Body of pancreas (tissue), 4 donors: ENCODE data around the gene FOXF1. TPM values are rescaled to one million over a fixed set of nuclear protein-coding genes. Genes with fewer than 3 reads are reported as not detected.

Experiments used
- ATAC-seq: fragments of 150-250 bp; one replicate; pipeline ENCODE4 v1.9.1; 2016
- DNase-seq, 4 donors: peaks; one replicate each; pipeline ENCODE4 v3.0.0-alpha.2; 2019
- H3K27ac ChIP-seq, 4 donors: fragments of 200-600 bp; sonication (generic); 1 replicate in 3 of 4; 2 replicates in 1 of 4; pipeline versions ENCODE4 v1.5.1 to v1.6.1; 2016 to 2019; ENCODE audit warnings: mild to moderate bottlenecking in 1 of 4, mixed read lengths in 1 of 4, moderate library complexity in 1 of 4
- H3K27me3 ChIP-seq, 2 donors: fragments of 200-600 bp; sonication (generic); one replicate each; pipeline ENCODE4 v1.6.0; 2016; ENCODE audit warnings: mild to moderate bottlenecking in 1 of 2
- H3K36me3 ChIP-seq, 2 donors: fragments of 200-600 bp; sonication (generic); replicated peaks in 1 of 2; 2 replicates each; pipeline ENCODE4 v1.5.1; 2016; ENCODE audit warnings: low read depth in 2 of 2; ENCODE audit not compliant: insufficient read depth in 1 of 2
- H3K4me1 ChIP-seq: fragments of 200-600 bp; sonication (generic); one replicate; pipeline ENCODE4 v1.6.0; 2016
- H3K4me3 ChIP-seq, 2 donors: fragments of 200-600 bp; sonication (generic); 1 replicate in 1 of 2; 2 replicates in 1 of 2; pipeline ENCODE4 v1.5.1; 2016 to 2019
- H3K9me3 ChIP-seq, 3 donors: fragments of 200-600 bp; sonication (generic); 1 replicate in 2 of 3; 2 replicates in 1 of 3; pipeline ENCODE4 v1.5.1; 2016
- CTCF ChIP-seq, 7 experiments: fragments of 450-650 bp in 4 of 7; fragments of 200-600 bp in 3 of 7; sonication (generic) in 3 of 7; IDR thresholded peaks; one replicate each; pipeline ENCODE4 v1.5.1; 2016 to 2019; ENCODE audit warnings: antibody characterized with exemption in 7 of 7
- POLR2A ChIP-seq, 3 donors: fragments of 450-650 bp; IDR thresholded peaks; one replicate each; pipeline ENCODE4 v1.6.1; 2016; ENCODE audit warnings: antibody characterized with exemption in 3 of 3, mild to moderate bottlenecking in 2 of 3
- WGBS, 2 donors: methylation state at CpG; one replicate each; pipeline ENCODE4 v1.1.5; 2017; 5-methylcytosine and 5-hydroxymethylcytosine counted together
- intact Hi-C: fragments of 100-400 bp; cut with DNase I; formaldehyde crosslinking; loops from one replicate; pipeline ENCODE4 v1.15.1; 2023
- total RNA-seq, 2 donors: library from RNA; depleted of rRNA; stranded (reverse); fragments of >200 nt; gene quantifications; one replicate each; pipeline ENCODE4 v1.1.0, GENCODE V29; 2016

FOXF1 gene
- total RNA-seq, 2 donors from 2014 or later: 0.52 to 7.3 TPM

- no peaks in the 10 kb centered on the region for H3K27me3 ChIP-seq
- H3K9me3 ChIP-seq: no peaks in the 10 kb centered on the region
- intact Hi-C loops: no loop called here
- TF ChIP-seq CTCF (IDR thresholded peaks at IDR 0.05): no peak
- no peak for TF ChIP-seq POLR2A (IDR thresholded peaks at IDR 0.05)
- H3K4me3 ChIP-seq: no peak overlapping the region
- no peak overlapping the region for H3K27ac ChIP-seq
- ATAC-seq (no peak), DNase-seq (no peak)
- H3K36me3 ChIP-seq: peaks cover 14 to 24% of the 10 kb centered on the region in 2 donors
- H3K4me1 ChIP-seq: no peaks in the 10 kb centered on the region
- 94 to 100% methylated on average over 4 of the region's 4 CpGs for WGBS, 2 donors
Observed at GRCh38 chr16:86537486-86537885, 27.2 kb downstream of the FOXF1 start.

DNA sequence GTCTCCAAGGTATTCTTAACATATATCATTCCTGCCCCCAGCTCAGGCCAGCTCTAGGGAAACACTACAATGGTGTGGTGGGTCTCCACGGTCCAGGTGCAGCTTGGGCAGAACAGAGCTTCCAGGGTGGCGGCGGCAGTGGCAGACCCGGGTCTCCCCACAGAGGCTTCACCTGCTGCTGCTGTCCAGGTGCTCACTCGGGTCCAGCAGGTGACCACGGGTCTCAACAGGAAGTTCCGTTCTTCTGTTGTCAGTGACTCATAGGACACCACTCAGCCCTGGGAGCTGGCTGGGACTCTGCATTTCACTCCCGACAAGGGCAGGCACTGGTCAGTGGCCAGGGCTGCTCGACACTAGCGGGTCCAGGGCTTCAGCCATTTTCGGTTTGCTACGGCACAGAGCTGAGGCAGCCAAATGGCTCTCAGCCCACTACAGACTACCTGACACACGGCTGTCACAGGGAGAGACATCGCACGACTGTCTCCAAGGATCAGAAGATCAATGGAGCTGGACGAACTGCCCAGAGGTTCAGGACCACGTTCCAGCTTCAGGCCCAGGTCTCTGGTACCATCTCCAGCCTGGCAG, 28.0 kb downstream of the FOXF1 start:
- Histone ChIP-seq H3K36me3 (peaks cover 14 to 24% of the 10 kb centered on the region in 2 donors), H3K27me3 (no peaks in the 10 kb centered on the region), H3K4me3 (no peak overlapping the region), H3K4me1 (no peaks in the 10 kb centered on the region), H3K9me3 (no peaks in the 10 kb centered on the region), H3K27ac (no peak overlapping the region)
- WGBS, 2 donors: 90% methylated on average over 17 of the region's 17 CpGs; no CpG with 5 or more reads in 1 of the 2 donors
- TF ChIP-seq POLR2A (IDR thresholded peaks at IDR 0.05): no peak
- no peak for TF ChIP-seq CTCF (IDR thresholded peaks at IDR 0.05)
- ATAC-seq: no peak
- intact Hi-C loops: no loop called here
- no peak for DNase-seq

DNA sequence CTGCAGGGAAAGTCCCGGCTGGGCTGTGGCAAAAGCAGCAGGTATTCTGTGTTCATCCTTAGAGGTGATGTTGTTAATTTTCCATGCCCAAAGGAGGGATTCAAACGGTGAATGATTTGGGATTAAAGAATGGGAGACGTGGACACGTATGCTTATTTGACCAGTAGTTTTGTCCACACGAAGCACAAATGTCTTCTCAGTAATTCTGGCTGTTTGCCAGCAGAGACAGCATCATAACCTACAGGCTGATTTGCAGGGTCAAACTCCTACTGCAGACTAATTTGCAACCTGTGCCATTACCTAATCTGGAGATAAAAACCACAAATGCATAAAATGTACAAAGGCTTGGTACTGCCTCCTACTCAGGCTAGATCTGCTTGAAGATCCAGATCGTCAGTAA, 30.6 kb downstream of the FOXF1 start:
- 84 to 85% methylated on average over 6 of the region's 6 CpGs for WGBS, 2 donors
- H3K36me3 ChIP-seq: peaks cover 14 to 29% of the 10 kb centered on the region in 2 donors

GRCh38 chr16:86541560-86541959, 31.2 kb downstream of the FOXF1 start:
- H3K27ac ChIP-seq: no peak overlapping the region
- no peak for DNase-seq
- H3K4me1 ChIP-seq: no peaks in the 10 kb centered on the region
- H3K4me3 ChIP-seq: no peak overlapping the region
- H3K9me3 ChIP-seq: no peaks in the 10 kb centered on the region
- peaks cover 14 to 33% of the 10 kb centered on the region in 2 donors for H3K36me3 ChIP-seq
- TF ChIP-seq CTCF (IDR thresholded peaks at IDR 0.05): no peak
- TF ChIP-seq POLR2A (IDR thresholded peaks at IDR 0.05): no peak
- intact Hi-C loops: no loop called here
- ATAC-seq: no peak
- H3K27me3 ChIP-seq: no peaks in the 10 kb centered on the region
- WGBS, 2 donors: 89 to 98% methylated on average over 5 to 11 of the region's 11 CpGs

More for the DNA sequence above, 30.6 kb downstream of the FOXF1 start:
- intact Hi-C loops: no loop called here
- no peaks in the 10 kb centered on the region for H3K27me3 ChIP-seq
- no peak for TF ChIP-seq CTCF (IDR thresholded peaks at IDR 0.05)
- no peak for TF ChIP-seq POLR2A (IDR thresholded peaks at IDR 0.05)
- H3K4me1 ChIP-seq: no peaks in the 10 kb centered on the region
- no peak overlapping the region for H3K27ac ChIP-seq
- no peak for DNase-seq
- no peak for ATAC-seq
- no peak overlapping the region for H3K4me3 ChIP-seq
- no peaks in the 10 kb centered on the region for H3K9me3 ChIP-seq
